IPS DF 6.9 (cell line): ENCODE measurements around the gene RHCG.

ENCODE experiments used
- DNase-seq: peaks from one replicate; pipeline ENCODE4 v3.0.0-alpha.2; 2013; ENCODE audit warnings: low read depth, low spot score
- H3K27ac ChIP-seq: one replicate; pipeline ENCODE4 v1.5.1; 2013; ENCODE audit warnings: low read length, control low read depth
- H3K27me3 ChIP-seq: 2 replicates; pipeline ENCODE4 v1.6.1; 2013; ENCODE audit warnings: mild to moderate bottlenecking, low read length; ENCODE audit not compliant: control insufficient read depth, insufficient read depth
- H3K36me3 ChIP-seq: 2 replicates; pipeline ENCODE4 v1.6.1; 2013; ENCODE audit warnings: low read length; ENCODE audit not compliant: control insufficient read depth, insufficient read depth
- H3K4me1 ChIP-seq: 2 replicates; pipeline ENCODE4 v1.6.1; 2013; ENCODE audit warnings: low read length; ENCODE audit not compliant: control insufficient read depth, insufficient read depth
- H3K4me3 ChIP-seq: 2 replicates; pipeline ENCODE4 v1.5.1; 2013; ENCODE audit warnings: mild to moderate bottlenecking, low read length
- H3K9me3 ChIP-seq: 2 replicates; pipeline ENCODE4 v1.6.1; 2013; ENCODE audit warnings: low read length, inconsistent platforms; ENCODE audit not compliant: control insufficient read depth, insufficient read depth
- WGBS: extraction: QIAGEN DNeasy Blood & Tissue Kit; methylation state at CpG from one replicate; pipeline ENCODE4 v1.1.7; 2013; ENCODE audit warnings: mixed read lengths, missing lambda C conversion rate; ENCODE audit not compliant: insufficient read length, insufficient coverage; 5-methylcytosine and 5-hydroxymethylcytosine counted together

Gene RHCG

GRCh38 chr15:89526181-89526580, 29.8 kb upstream of the RHCG start:
- Histone ChIP-seq H3K27ac (no peak overlapping the region), H3K27me3 (no peaks in the 10 kb centered on the region)
- no CpG with 5 or more reads among the region's 7 CpGs for WGBS

GRCh38 chr15:89524184-89524583, 27.8 kb upstream of the RHCG start:
- no peaks in the 10 kb centered on the region for H3K9me3 ChIP-seq
- no CpG with 5 or more reads among the region's 1 CpG for WGBS

More at GRCh38 chr15:89526181-89526580, 29.8 kb upstream of the RHCG start:
- Histone ChIP-seq H3K4me3 (no peak overlapping the region), H3K36me3 (no peaks in the 10 kb centered on the region), H3K9me3 (no peaks in the 10 kb centered on the region), H3K4me1 (no peaks in the 10 kb centered on the region)
- DNase-seq: no peak

GRCh38 chr15:89523101-89523500, 26.7 kb upstream of the RHCG start:
- Histone ChIP-seq H3K27ac (no peak overlapping the region), H3K27me3 (no peaks in the 10 kb centered on the region), H3K4me1 (no peaks in the 10 kb centered on the region), H3K4me3 (no peak overlapping the region), H3K36me3 (no peaks in the 10 kb centered on the region), H3K9me3 (no peaks in the 10 kb centered on the region)
- WGBS: no CpG with 5 or more reads among the region's 2 CpGs
- DNase-seq: no peak

More at GRCh38 chr15:89524184-89524583, 27.8 kb upstream of the RHCG start:
- no peak overlapping the region for H3K27ac ChIP-seq
- no peaks in the 10 kb centered on the region for H3K4me1 ChIP-seq
- no peak for DNase-seq
- H3K36me3 ChIP-seq: no peaks in the 10 kb centered on the region
- H3K27me3 ChIP-seq: no peaks in the 10 kb centered on the region
- H3K4me3 ChIP-seq: no peak overlapping the region

GRCh38 chr15:89521605-89522004, 25.2 kb upstream of the RHCG start:
- Histone ChIP-seq H3K9me3 (no peaks in the 10 kb centered on the region), H3K27ac (no peak overlapping the region), H3K4me1 (no peaks in the 10 kb centered on the region), H3K36me3 (no peaks in the 10 kb centered on the region), H3K4me3 (no peak overlapping the region), H3K27me3 (no peaks in the 10 kb centered on the region)
- WGBS: no CpG with 5 or more reads among the region's 1 CpG
- DNase-seq: no peak

GRCh38 chr15:89515477-89515876, 19.1 kb upstream of the RHCG start:
- DNase-seq: no peak
- Histone ChIP-seq H3K27ac (no peak overlapping the region), H3K9me3 (no peaks in the 10 kb centered on the region), H3K36me3 (no peaks in the 10 kb centered on the region), H3K27me3 (no peaks in the 10 kb centered on the region), H3K4me3 (no peak overlapping the region), H3K4me1 (0 out of 2 replicates have a peak, but pooled peaks cover 1% of the 10 kb centered on the region)
- WGBS: no CpG with 5 or more reads among the region's 4 CpGs

GRCh38 chr15:89514596-89515406, 18.4 kb upstream of the RHCG start:
- no peak overlapping the region for H3K4me3 ChIP-seq
- WGBS: no CpG with 5 or more reads among the region's 6 CpGs
- no peak overlapping the region for H3K27ac ChIP-seq
- no peaks in the 10 kb centered on the region for H3K36me3 ChIP-seq
- H3K4me1 ChIP-seq: 0 out of 2 replicates have a peak, but pooled peaks cover 1% of the 10 kb centered on the region
- DNase-seq: no peak
- no peaks in the 10 kb centered on the region for H3K27me3 ChIP-seq
- H3K9me3 ChIP-seq: no peaks in the 10 kb centered on the region

GRCh38 chr15:89514186-89514585, 17.8 kb upstream of the RHCG start:
- H3K27ac ChIP-seq: no peak overlapping the region

GRCh38 chr15:89513284-89513683, 16.9 kb upstream of the RHCG start:
- Histone ChIP-seq H3K4me1 (0 out of 2 replicates have a peak, but pooled peaks cover 1% of the 10 kb centered on the region), H3K27ac (no peak overlapping the region), H3K4me3 (no peak overlapping the region), H3K9me3 (no peaks in the 10 kb centered on the region), H3K36me3 (no peaks in the 10 kb centered on the region), H3K27me3 (no peaks in the 10 kb centered on the region)
- no peak for DNase-seq
- WGBS: no CpG with 5 or more reads among the region's 3 CpGs

More at GRCh38 chr15:89514186-89514585, 17.8 kb upstream of the RHCG start:
- Histone ChIP-seq H3K4me1 (0 out of 2 replicates have a peak, but pooled peaks cover 1% of the 10 kb centered on the region), H3K4me3 (no peak overlapping the region), H3K27me3 (no peaks in the 10 kb centered on the region), H3K9me3 (no peaks in the 10 kb centered on the region), H3K36me3 (no peaks in the 10 kb centered on the region)
- no CpG with 5 or more reads among the region's 7 CpGs for WGBS
- no peak for DNase-seq

GRCh38 chr15:89512631-89513030, 16.2 kb upstream of the RHCG start:
- no peaks in the 10 kb centered on the region for H3K9me3 ChIP-seq

GRCh38 chr15:89506026-89506686, 9.8 kb upstream of the RHCG start:
- no peaks in the 10 kb centered on the region for H3K4me1 ChIP-seq
- no peaks in the 10 kb centered on the region for H3K36me3 ChIP-seq
- H3K27ac ChIP-seq: no peak overlapping the region
- no peak overlapping the region for H3K4me3 ChIP-seq
- no peak for DNase-seq
- H3K9me3 ChIP-seq: no peaks in the 10 kb centered on the region
- WGBS: no CpG with 5 or more reads among the region's 4 CpGs
- no peaks in the 10 kb centered on the region for H3K27me3 ChIP-seq

More at GRCh38 chr15:89512631-89513030, 16.2 kb upstream of the RHCG start:
- H3K4me3 ChIP-seq: no peak overlapping the region
- H3K36me3 ChIP-seq: no peaks in the 10 kb centered on the region
- H3K4me1 ChIP-seq: 0 out of 2 replicates have a peak, but pooled peaks cover 1% of the 10 kb centered on the region
- DNase-seq: no peak
- WGBS: no CpG with 5 or more reads among the region's 4 CpGs
- H3K27me3 ChIP-seq: no peaks in the 10 kb centered on the region
- H3K27ac ChIP-seq: no peak overlapping the region
